ENCODE measurements around the gene OR14A16.

The OR14A16 gene

GRCh38 chr1:247824023-247824422 is at the start of gene OR14A16:
TSS of gene OR14A16 (minus strand) at chr1:247824119. CDS start at chr1:247815729, 8,390 bp downstream.
- DNase-seq (ENCODE audit: low read depth in 2 of 2): no peak

- no peak for DNase-seq (ENCODE audit: low read depth in 2 of 2)
Observed at GRCh38 chr1:247865416-247865815, 41.5 kb upstream of the OR14A16 start.

GRCh38 chr1:247864644-247865043 is 40.7 kb upstream of the OR14A16 start:
- DNase-seq (ENCODE audit: low read depth in 2 of 2): no peak

- DNase-seq (ENCODE audit: low read depth in 2 of 2): no peak
Observed at GRCh38 chr1:247862756-247863155, 38.8 kb upstream of the OR14A16 start.

GRCh38 chr1:247857985-247858619 is 34.2 kb upstream of the OR14A16 start:
- no peak for DNase-seq (ENCODE audit: low read depth in 2 of 2)

GRCh38 chr1:247857069-247857984 is 33.4 kb upstream of the OR14A16 start, which contains the start of gene TRIM58:
TSS of gene TRIM58 (plus strand) at chr1:247857187. CDS start at chr1:247857247, 60 bp downstream.
- peak; percentile 1 to 22 for DNase-seq (ENCODE audit: low read depth in 2 of 2)

- DNase-seq (ENCODE audit: low read depth in 2 of 2): no peak
Observed at GRCh38 chr1:247855911-247856310, 32.0 kb upstream of the OR14A16 start.

GRCh38 chr1:247854899-247855545 is 31.1 kb upstream of the OR14A16 start:
- no peak for DNase-seq (ENCODE audit: low read depth in 2 of 2)

GRCh38 chr1:247849616-247850015 is 25.7 kb upstream of the OR14A16 start:
- no peak for DNase-seq (ENCODE audit: low read depth in 2 of 2)

- DNase-seq (ENCODE audit: low read depth in 2 of 2): no peak
Observed at GRCh38 chr1:247848346-247848745, 24.4 kb upstream of the OR14A16 start.

- no peak for DNase-seq (ENCODE audit: low read depth in 2 of 2)
Observed at GRCh38 chr1:247845693-247846017, 21.7 kb upstream of the OR14A16 start.

GRCh38 chr1:247845011-247845692 is 21.2 kb upstream of the OR14A16 start:
- DNase-seq (ENCODE audit: low read depth in 2 of 2): no peak

GRCh38 chr1:247843411-247843810 is 19.5 kb upstream of the OR14A16 start:
- DNase-seq (ENCODE audit: low read depth in 2 of 2): no peak

- DNase-seq (ENCODE audit: low read depth in 2 of 2): no peak
Observed at GRCh38 chr1:247841796-247842195, 17.9 kb upstream of the OR14A16 start, which contains the start of gene OR11L1. TSS of gene OR11L1 (minus strand) at chr1:247841896. CDS start at chr1:247841896, 0 bp downstream.

- no peak for DNase-seq (ENCODE audit: low read depth in 2 of 2)
Observed at GRCh38 chr1:247840818-247841217, 16.9 kb upstream of the OR14A16 start.

GRCh38 chr1:247833601-247834000 is 9.7 kb upstream of the OR14A16 start:
- DNase-seq (ENCODE audit: low read depth in 2 of 2): no peak

- DNase-seq (ENCODE audit: low read depth in 2 of 2): no peak
Observed at GRCh38 chr1:247829656-247830055, 5.7 kb upstream of the OR14A16 start.

GRCh38 chr1:247825362-247825761 is 1.4 kb upstream of the OR14A16 start:
- DNase-seq (ENCODE audit: low read depth in 2 of 2): no peak

- no peak for DNase-seq (ENCODE audit: low read depth in 2 of 2)
Observed at GRCh38 chr1:247822060-247822459, 1.9 kb downstream of the OR14A16 start.

- DNase-seq (ENCODE audit: low read depth in 2 of 2): no peak
Observed at GRCh38 chr1:247812637-247813036, 11.3 kb downstream of the OR14A16 start.

GRCh38 chr1:247797518-247797917 is 26.4 kb downstream of the OR14A16 start:
- DNase-seq (ENCODE audit: low read depth in 2 of 2): no peak

GRCh38 chr1:247769603-247770002 is 54.3 kb downstream of the OR14A16 start:
- DNase-seq (ENCODE audit: low read depth in 2 of 2): no peak

All from activated CD4-positive, alpha-beta T cell treated with anti-CD3 and anti-CD28 coated beads for 24 hours (primary cell).